ENCODE results near the gene PPARG. TPM values are rescaled to one million over a fixed set of nuclear protein-coding genes. Genes with fewer than 3 reads are reported as not detected.

PPARG gene
- total and polyA plus RNA-seq, 10 of the 15 experiments (the other 5 are each of a cell fraction or from before 2014, with no cell fraction given): 0.06 to 0.86 (median 0.12) TPM; not detected in 5

DNA sequence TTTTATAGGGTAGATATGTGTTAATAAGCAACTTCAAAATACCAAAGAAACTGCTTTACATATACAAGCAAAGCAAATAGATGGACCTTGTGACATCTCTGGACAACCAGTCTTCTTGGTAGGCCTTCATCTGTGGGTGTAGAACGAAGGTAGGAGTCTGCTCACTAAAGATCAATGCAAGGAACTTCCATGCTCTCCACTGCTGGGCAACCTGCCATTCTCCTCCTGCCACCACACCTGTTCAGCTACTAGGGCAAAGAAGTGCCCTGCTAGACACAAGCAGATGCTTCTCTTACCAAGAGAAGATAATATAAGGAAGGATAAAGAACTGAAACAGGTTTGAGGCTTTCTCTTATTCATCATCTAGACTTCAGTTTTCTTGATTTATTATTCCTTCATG, 12.6 kb downstream of the PPARG start:
- H3K27me3 ChIP-seq (replicated peaks in 1 of 2; ENCODE audit: control insufficient read depth in 2 of 2, insufficient read depth in 2 of 2, low read length in 1 of 2): no peaks in the 10 kb centered on the region; a peak in 1 of 4 replicates
- CTCF ChIA-PET: no interaction called here

DNA sequence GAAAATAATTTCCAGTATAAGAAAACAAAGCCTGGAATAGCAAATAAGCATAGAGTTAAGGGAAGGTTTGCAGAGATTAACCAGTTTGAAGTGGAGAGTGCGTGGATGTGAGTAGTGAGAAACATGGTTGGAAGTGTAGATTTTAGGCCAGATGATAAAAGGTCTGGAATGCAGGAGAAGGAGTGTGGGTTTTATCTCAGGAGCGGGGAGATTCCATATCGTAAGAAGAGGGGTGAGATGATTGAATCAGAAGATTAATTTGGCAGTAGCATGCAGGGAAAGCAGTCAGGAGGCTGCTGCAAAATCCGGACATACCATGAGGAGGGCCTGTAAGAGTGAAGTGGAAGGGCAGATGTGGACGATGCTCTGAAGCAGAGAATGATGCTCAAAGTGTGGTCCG, 13.7 kb downstream of the PPARG start:
- ChIA-PET CTCF (no interaction called here), RAD21 (ENCODE audit: unreplicated experiment) (no interaction called here), POLR2A (no interaction called here), SMC1A (ENCODE audit: uncharacterized antibody, unreplicated experiment) (no interaction called here)
- H4K20me1 ChIP-seq (ENCODE audit: control insufficient read depth, insufficient read depth): no peaks in the 10 kb centered on the region
- H3K4me2 ChIP-seq (ENCODE audit: control insufficient read depth, insufficient read depth): no peak overlapping the region
- FAIRE-seq (no peak), ATAC-seq (no peak; the same call in 2 of the 3 replicates), DNase-seq (ENCODE audit: low read depth, low spot score) (no peak)
- intact Hi-C loops (cut with micrococcal nuclease; ENCODE audit: unreplicated experiment): no loop called here
- no peak overlapping the region for H3K4me3 ChIP-seq
- no peak overlapping the region for H2AFZ ChIP-seq (ENCODE audit: control insufficient read depth, low read depth, low read length)
- TF ChIP-seq HDGF (IDR thresholded peaks at IDR 0.05): no peak
- TF ChIP-seq, protein P1, sequence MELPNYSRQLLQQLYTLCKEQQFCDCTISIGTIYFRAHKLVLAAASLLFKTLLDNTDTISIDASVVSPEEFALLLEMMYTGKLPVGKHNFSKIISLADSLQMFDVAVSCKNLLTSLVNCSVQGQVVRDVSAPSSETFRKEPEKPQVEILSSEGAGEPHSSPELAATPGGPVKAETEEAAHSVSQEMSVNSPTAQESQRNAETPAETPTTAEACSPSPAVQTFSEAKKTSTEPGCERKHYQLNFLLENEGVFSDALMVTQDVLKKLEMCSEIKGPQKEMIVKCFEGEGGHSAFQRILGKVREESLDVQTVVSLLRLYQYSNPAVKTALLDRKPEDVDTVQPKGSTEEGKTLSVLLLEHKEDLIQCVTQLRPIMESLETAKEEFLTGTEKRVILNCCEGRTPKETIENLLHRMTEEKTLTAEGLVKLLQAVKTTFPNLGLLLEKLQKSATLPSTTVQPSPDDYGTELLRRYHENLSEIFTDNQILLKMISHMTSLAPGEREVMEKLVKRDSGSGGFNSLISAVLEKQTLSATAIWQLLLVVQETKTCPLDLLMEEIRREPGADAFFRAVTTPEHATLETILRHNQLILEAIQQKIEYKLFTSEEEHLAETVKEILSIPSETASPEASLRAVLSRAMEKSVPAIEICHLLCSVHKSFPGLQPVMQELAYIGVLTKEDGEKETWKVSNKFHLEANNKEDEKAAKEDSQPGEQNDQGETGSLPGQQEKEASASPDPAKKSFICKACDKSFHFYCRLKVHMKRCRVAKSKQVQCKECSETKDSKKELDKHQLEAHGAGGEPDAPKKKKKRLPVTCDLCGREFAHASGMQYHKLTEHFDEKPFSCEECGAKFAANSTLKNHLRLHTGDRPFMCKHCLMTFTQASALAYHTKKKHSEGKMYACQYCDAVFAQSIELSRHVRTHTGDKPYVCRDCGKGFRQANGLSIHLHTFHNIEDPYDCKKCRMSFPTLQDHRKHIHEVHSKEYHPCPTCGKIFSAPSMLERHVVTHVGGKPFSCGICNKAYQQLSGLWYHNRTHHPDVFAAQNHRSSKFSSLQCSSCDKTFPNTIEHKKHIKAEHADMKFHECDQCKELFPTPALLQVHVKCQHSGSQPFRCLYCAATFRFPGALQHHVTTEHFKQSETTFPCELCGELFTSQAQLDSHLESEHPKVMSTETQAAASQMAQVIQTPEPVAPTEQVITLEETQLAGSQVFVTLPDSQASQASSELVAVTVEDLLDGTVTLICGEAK (IDR thresholded peaks at IDR 0.05; ENCODE audit: borderline replicate concordance): no peak
- no peak for TF ChIP-seq KDM1A (IDR thresholded peaks at IDR 0.05; ENCODE audit: borderline replicate concordance)
- TF ChIP-seq BMI1 (IDR thresholded peaks at IDR 0.05; ENCODE audit: borderline replicate concordance): no peak
- TF ChIP-seq SIX5 (IDR thresholded peaks at IDR 0.05; ENCODE audit: low read depth, low read length, severe bottlenecking): no peak
- TF ChIP-seq RAD21 (IDR thresholded peaks at IDR 0.05; ENCODE audit: insufficient read depth, low read depth, low read length): no peak
- TF ChIP-seq SREBF2 (IDR thresholded peaks at IDR 0.05; ENCODE audit: low read length): no peak
- no peak for TF ChIP-seq ATF7 (IDR thresholded peaks at IDR 0.05; ENCODE audit: low read depth)
- TF ChIP-seq BRCA1 (IDR thresholded peaks at IDR 0.05; ENCODE audit: low read depth, low read length): no peak
- TF ChIP-seq SIN3A (IDR thresholded peaks at IDR 0.05; ENCODE audit: low read depth, low read length): no peak
- H3K36me3 ChIP-seq (ENCODE audit: control insufficient read depth in 2 of 2, insufficient read depth in 2 of 2, low read length in 1 of 2): no peaks in the 10 kb centered on the region
- H3K27me3 ChIP-seq (replicated peaks in 1 of 2; ENCODE audit: control insufficient read depth in 2 of 2, insufficient read depth in 2 of 2, low read length in 1 of 2): no peaks in the 10 kb centered on the region; a peak in 1 of 4 replicates
- WGBS (ENCODE audit: insufficient coverage, insufficient replicate concordance, low lambda C conversion rate, missing lambda C conversion rate): 8% methylated on average over 6 of the region's 6 CpGs
- no peak overlapping the region for H3K27ac ChIP-seq (ENCODE audit: control insufficient read depth, insufficient read depth)
- BruUV-seq (replicated peaks): no TSS peak
- H3K9ac ChIP-seq (ENCODE audit: control insufficient read depth, insufficient read depth, low read length): no peak overlapping the region
- no peaks in the 10 kb centered on the region for H3K4me1 ChIP-seq (ENCODE audit: control insufficient read depth, insufficient read depth, low read length)
- H3K79me2 ChIP-seq (ENCODE audit: control insufficient read depth, insufficient read depth, low read length): no peaks in the 10 kb centered on the region
- H3K9me3 ChIP-seq (replicated peaks; ENCODE audit: control insufficient read depth, insufficient read depth, low read length): no peaks in the 10 kb centered on the region
- in situ Hi-C loops (cut with MboI): no loop called here

More for the DNA sequence above, 12.6 kb downstream of the PPARG start:
- Histone ChIP-seq H3K36me3 (ENCODE audit: control insufficient read depth in 2 of 2, insufficient read depth in 2 of 2, low read length in 1 of 2) (no peaks in the 10 kb centered on the region), H3K4me3 (no peak overlapping the region), H3K79me2 (ENCODE audit: control insufficient read depth, insufficient read depth, low read length) (no peaks in the 10 kb centered on the region), H3K9me3 (replicated peaks; ENCODE audit: control insufficient read depth, insufficient read depth, low read length) (no peaks in the 10 kb centered on the region), H3K27ac (ENCODE audit: control insufficient read depth, insufficient read depth) (no peak overlapping the region), H4K20me1 (ENCODE audit: control insufficient read depth, insufficient read depth) (no peaks in the 10 kb centered on the region), H3K4me2 (ENCODE audit: control insufficient read depth, insufficient read depth) (no peak overlapping the region), H2AFZ (ENCODE audit: control insufficient read depth, low read depth, low read length) (no peak overlapping the region), H3K4me1 (ENCODE audit: control insufficient read depth, insufficient read depth, low read length) (no peaks in the 10 kb centered on the region), H3K9ac (ENCODE audit: control insufficient read depth, insufficient read depth, low read length) (no peak overlapping the region)
- ChIA-PET POLR2A (interaction anchor here (0.6 kb wide), 1 partner anchor 82 kb away, joined by 7 read pairs; no protein-coding TSS in a partner anchor), RAD21 (ENCODE audit: unreplicated experiment) (no interaction called here), SMC1A (ENCODE audit: uncharacterized antibody, unreplicated experiment) (interaction anchor here (0.5 to 1.0 kb wide), 2 partner anchors 13 to 182 kb away, joined by 3 to 5 read pairs; no protein-coding TSS in a partner anchor)
- in situ Hi-C loops (cut with MboI): no loop called here
- ATAC-seq (peak; percentile 15; the same call in 2 of the 3 replicates), DNase-seq (ENCODE audit: low read depth, low spot score) (no peak), FAIRE-seq (no peak)
- no TSS peak for BruUV-seq (replicated peaks)
- TF ChIP-seq, protein P2, sequence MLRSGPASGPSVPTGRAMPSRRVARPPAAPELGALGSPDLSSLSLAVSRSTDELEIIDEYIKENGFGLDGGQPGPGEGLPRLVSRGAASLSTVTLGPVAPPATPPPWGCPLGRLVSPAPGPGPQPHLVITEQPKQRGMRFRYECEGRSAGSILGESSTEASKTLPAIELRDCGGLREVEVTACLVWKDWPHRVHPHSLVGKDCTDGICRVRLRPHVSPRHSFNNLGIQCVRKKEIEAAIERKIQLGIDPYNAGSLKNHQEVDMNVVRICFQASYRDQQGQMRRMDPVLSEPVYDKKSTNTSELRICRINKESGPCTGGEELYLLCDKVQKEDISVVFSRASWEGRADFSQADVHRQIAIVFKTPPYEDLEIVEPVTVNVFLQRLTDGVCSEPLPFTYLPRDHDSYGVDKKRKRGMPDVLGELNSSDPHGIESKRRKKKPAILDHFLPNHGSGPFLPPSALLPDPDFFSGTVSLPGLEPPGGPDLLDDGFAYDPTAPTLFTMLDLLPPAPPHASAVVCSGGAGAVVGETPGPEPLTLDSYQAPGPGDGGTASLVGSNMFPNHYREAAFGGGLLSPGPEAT (IDR thresholded peaks at IDR 0.05; ENCODE audit: low read depth): no peak
- 0% methylated on average over 1 of the region's 1 CpG for WGBS (ENCODE audit: insufficient coverage, insufficient replicate concordance, low lambda C conversion rate, missing lambda C conversion rate)
- intact Hi-C loops (cut with micrococcal nuclease; ENCODE audit: unreplicated experiment): no loop called here
